OCI-LY3 (cell line): ENCODE results near the gene CDH18.

Experiments used
- H2AFZ ChIP-seq: fragments of 200-600, 300-600 bp; shearing (Covaris generic); 2 replicates; pipeline ENCODE4 v1.6.0; 2014; ENCODE audit warnings: antibody characterized with exemption, low read depth, low read length
- H3K27ac ChIP-seq: fragments of 200-600, 300-600 bp; sonication (generic); 2 replicates; pipeline ENCODE4 v1.5.1; 2014; ENCODE audit warnings: mild to moderate bottlenecking, low read length, moderate library complexity, mixed read lengths
- H3K27me3 ChIP-seq: fragments of 200-600, 300-600 bp; sonication (generic); 2 replicates; pipeline ENCODE4 v1.6.1; 2014; ENCODE audit warnings: low read depth, low read length, mixed read lengths
- H3K36me3 ChIP-seq: fragments of 200-600, 300-600 bp; sonication (generic); replicated peaks from 2 replicates; pipeline ENCODE3; 2014; ENCODE audit warnings: low read depth, low read length, mixed read lengths
- H3K4me1 ChIP-seq: fragments of 300-600, 200-600 bp; sonication (generic); 2 replicates; pipeline ENCODE4 v1.6.1; 2014; ENCODE audit warnings: low read length, mixed read lengths
- H3K4me2 ChIP-seq: fragments of 200-600, 300-600 bp; sonication (generic); 2 replicates; pipeline ENCODE4 v1.6.1; 2014; ENCODE audit warnings: low read length, mixed read lengths
- H3K4me3 ChIP-seq: fragments of 300-600, 200-600 bp; sonication (generic); 2 replicates; pipeline ENCODE4 v1.5.1; 2014; ENCODE audit warnings: antibody characterized with exemption, mild to moderate bottlenecking, low read length, moderate library complexity
- H3K79me2 ChIP-seq: fragments of 300-600, 200-600 bp; shearing (Covaris generic); 2 replicates; pipeline ENCODE4 v1.6.1; 2014; ENCODE audit warnings: mild to moderate bottlenecking, low read length, mixed read lengths
- H3K9ac ChIP-seq: fragments of 300-600, 200-600 bp; shearing (Covaris generic); 2 replicates; pipeline ENCODE4 v1.6.0; 2014; ENCODE audit warnings: mild to moderate bottlenecking, low read length, moderate library complexity
- H3K9me3 ChIP-seq: fragments of 200-600, 300-600 bp; shearing (Covaris generic); 2 replicates; pipeline ENCODE4 v1.6.1; 2014; ENCODE audit warnings: low read length, mixed read lengths; ENCODE audit not compliant: insufficient read depth
- H4K20me1 ChIP-seq: fragments of 200-600, 300-600 bp; sonication (generic); 2 replicates; pipeline ENCODE4 v1.6.1; 2016; ENCODE audit warnings: low read length, mixed read lengths; ENCODE audit not compliant: insufficient read depth
- EZH2phosphoT487 ChIP-seq: fragments of 200-600 bp; shearing (Covaris generic); IDR thresholded peaks from 2 replicates; pipeline ENCODE4 v1.6.1; 2018; ENCODE audit warnings: antibody characterized with exemption, mixed run types, low read depth
- TF ChIP-seq, protein P1 (sequence below): fragments of 200-600, 300-600 bp; sonication (generic); IDR thresholded peaks from 2 replicates; pipeline ENCODE4 v1.5.1; 2014; ENCODE audit warnings: antibody characterized with exemption, low read length, low read depth

Gene CDH18

DNA sequence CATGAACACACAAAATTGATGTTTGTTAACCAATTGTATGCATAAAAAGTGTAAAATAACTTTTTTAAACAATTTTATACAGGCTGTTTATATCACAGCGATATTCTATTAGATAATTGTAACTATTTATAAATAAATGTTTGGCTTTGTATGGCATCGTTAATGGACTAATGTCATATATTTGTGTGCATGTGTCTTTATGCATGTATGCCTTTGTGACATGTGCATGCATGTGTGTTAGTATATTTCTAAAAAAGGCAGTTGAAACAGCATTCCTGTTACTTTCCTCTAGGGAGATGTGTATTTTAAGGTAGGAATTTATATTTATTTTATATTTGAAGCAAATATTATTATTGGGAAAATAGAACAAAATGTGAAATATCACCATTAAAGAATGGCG, 268.9 kb downstream of the CDH18 start:
- Histone ChIP-seq H3K9ac (no peak overlapping the region), H3K9me3 (no peaks in the 10 kb centered on the region), H3K4me3 (no peak overlapping the region), H3K36me3 (no peaks in the 10 kb centered on the region), H4K20me1 (no peaks in the 10 kb centered on the region), H3K27me3 (no peaks in the 10 kb centered on the region), H3K4me2 (no peak overlapping the region), H3K27ac (no peak overlapping the region), H2AFZ (no peak overlapping the region), H3K4me1 (no peaks in the 10 kb centered on the region), H3K79me2 (no peaks in the 10 kb centered on the region)
- TF ChIP-seq, protein P1, sequence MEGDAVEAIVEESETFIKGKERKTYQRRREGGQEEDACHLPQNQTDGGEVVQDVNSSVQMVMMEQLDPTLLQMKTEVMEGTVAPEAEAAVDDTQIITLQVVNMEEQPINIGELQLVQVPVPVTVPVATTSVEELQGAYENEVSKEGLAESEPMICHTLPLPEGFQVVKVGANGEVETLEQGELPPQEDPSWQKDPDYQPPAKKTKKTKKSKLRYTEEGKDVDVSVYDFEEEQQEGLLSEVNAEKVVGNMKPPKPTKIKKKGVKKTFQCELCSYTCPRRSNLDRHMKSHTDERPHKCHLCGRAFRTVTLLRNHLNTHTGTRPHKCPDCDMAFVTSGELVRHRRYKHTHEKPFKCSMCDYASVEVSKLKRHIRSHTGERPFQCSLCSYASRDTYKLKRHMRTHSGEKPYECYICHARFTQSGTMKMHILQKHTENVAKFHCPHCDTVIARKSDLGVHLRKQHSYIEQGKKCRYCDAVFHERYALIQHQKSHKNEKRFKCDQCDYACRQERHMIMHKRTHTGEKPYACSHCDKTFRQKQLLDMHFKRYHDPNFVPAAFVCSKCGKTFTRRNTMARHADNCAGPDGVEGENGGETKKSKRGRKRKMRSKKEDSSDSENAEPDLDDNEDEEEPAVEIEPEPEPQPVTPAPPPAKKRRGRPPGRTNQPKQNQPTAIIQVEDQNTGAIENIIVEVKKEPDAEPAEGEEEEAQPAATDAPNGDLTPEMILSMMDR, result no peak
- no peak for TF ChIP-seq EZH2phosphoT487

DNA sequence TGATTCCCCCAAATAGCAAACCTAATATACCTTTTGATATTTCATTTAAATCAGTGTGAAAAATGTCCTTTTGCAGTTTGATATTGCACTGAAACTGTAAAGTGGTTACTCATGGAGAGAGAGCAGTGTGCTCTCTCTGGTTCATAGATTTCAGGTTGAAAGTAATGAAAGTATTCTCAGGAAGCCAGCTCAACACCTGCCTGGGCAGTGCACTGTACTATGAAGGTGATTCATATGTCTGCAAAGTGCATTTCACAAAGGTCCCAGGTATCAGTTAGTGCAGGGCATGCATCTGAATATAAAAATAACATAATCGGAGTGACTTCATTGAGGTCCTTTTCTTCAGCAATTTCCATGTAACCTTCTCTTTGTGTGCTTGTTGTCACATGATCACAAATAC, 274.3 kb downstream of the CDH18 start:
- TF ChIP-seq EZH2phosphoT487, result no peak
- TF ChIP-seq, protein P1, result no peak
- Histone ChIP-seq H3K79me2 (no peaks in the 10 kb centered on the region), H4K20me1 (no peaks in the 10 kb centered on the region), H3K36me3 (no peaks in the 10 kb centered on the region), H3K9ac (no peak overlapping the region), H3K9me3 (no peaks in the 10 kb centered on the region), H3K4me3 (no peak overlapping the region), H2AFZ (no peak overlapping the region), H3K4me1 (no peaks in the 10 kb centered on the region), H3K4me2 (no peak overlapping the region), H3K27ac (no peak overlapping the region), H3K27me3 (no peaks in the 10 kb centered on the region)

DNA sequence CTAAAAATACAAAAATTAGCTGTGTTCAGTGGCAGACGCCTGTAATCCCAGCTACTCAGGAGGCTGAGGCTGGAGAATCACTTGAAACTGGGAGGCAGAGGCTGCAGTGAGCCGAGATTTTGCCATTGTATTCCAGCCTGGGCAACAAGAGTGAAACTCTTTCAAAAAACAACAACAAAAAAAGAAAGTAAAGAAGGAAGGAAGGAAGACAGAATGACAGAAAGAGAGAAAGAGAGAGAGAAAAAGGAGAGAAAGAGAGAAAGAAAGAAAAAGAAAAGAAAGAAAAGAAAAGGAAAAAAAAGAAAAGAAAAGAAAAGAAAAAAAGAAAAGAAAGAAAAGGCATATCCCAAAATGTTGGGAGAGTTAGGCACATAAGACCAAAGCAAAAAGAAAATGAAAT, 278.6 kb downstream of the CDH18 start:
- Histone ChIP-seq H3K27me3 (no peaks in the 10 kb centered on the region), H3K36me3 (no peaks in the 10 kb centered on the region), H3K9ac (no peak overlapping the region), H3K9me3 (no peaks in the 10 kb centered on the region), H3K4me3 (no peak overlapping the region), H3K79me2 (no peaks in the 10 kb centered on the region), H3K4me2 (no peak overlapping the region), H3K4me1 (no peaks in the 10 kb centered on the region), H4K20me1 (no peaks in the 10 kb centered on the region), H3K27ac (no peak overlapping the region), H2AFZ (no peak overlapping the region)
- TF ChIP-seq EZH2phosphoT487, result no peak
- TF ChIP-seq, protein P1, result no peak

DNA sequence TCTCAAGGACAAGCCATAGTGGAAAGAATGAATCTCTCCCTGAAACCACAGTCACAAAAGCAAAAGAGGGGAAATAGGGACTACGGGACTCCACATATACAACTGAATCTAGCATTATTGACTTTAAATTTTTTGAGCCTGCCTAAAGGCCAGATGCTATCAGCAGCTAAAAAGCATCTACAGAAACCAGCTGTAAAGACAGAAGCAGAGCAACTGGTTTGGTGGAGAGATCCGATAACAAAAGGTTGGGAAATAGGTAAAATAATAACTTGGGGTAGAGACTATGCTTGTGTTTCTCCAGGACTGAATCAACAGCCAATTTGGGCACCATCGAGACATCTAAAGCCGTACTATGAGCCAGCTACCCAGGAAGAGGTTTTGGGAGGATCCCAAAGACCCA, 281.2 kb downstream of the CDH18 start:
- no peaks in the 10 kb centered on the region for H3K27me3 ChIP-seq
- TF ChIP-seq EZH2phosphoT487, result no peak
- TF ChIP-seq, protein P1, result no peak
- no peak overlapping the region for H3K27ac ChIP-seq
- no peaks in the 10 kb centered on the region for H3K36me3 ChIP-seq
- H3K4me1 ChIP-seq, result no peaks in the 10 kb centered on the region
- H3K4me3 ChIP-seq, result no peak overlapping the region
- no peaks in the 10 kb centered on the region for H3K9me3 ChIP-seq
- H3K9ac ChIP-seq, result no peak overlapping the region
- no peaks in the 10 kb centered on the region for H3K79me2 ChIP-seq
- H3K4me2 ChIP-seq, result no peak overlapping the region
- no peak overlapping the region for H2AFZ ChIP-seq
- no peaks in the 10 kb centered on the region for H4K20me1 ChIP-seq
